Caco-2 (cell line): ENCODE results near the gene BPIFA3. TPM values are rescaled to one million over a fixed set of nuclear protein-coding genes. Genes with fewer than 3 reads are reported as not detected.

Experiments used
- BruUV-seq: library from RNA; stranded (reverse); fragments of 400-500 nt; replicated peaks from 2 replicates; lab custom pipeline; 2021; lab: Mats Ljungman, UMichigan
- CTCF ChIA-PET: fragments of 300-600 bp; sonication (Branson Sonifier 250); formaldehyde crosslinking; loops from one replicate; lab custom pipeline; 2022; ENCODE audit warnings: antibody characterized with exemption; lab: Charles Lee
- POLR2A ChIA-PET: fragments of 300-600 bp; sonication (Branson Sonifier 250); formaldehyde crosslinking; loops from one replicate; lab custom pipeline; 2022; ENCODE audit warnings: antibody characterized with exemption; lab: Charles Lee
- DNase-seq, 2 experiments: peaks; one replicate each; pipeline versions ENCODE4 v3.0.0 to v3.0.0-alpha.2; 2020 to 2022
- H3K27me3 ChIP-seq: replicated peaks from 2 replicates; pipeline ENCODE4 v1.6.0; 2011; ENCODE audit warnings: low read length; ENCODE audit not compliant: control insufficient read depth, insufficient read depth
- H3K36me3 ChIP-seq: 2 replicates; pipeline ENCODE4 v1.5.1; 2011; ENCODE audit warnings: low read length; ENCODE audit not compliant: control insufficient read depth, insufficient read depth
- H3K4me1 ChIP-seq: fragments of 250-450 bp; sonication (Bioruptor Pico); 2 replicates; pipeline ENCODE4 v1.5.1; 2020; ENCODE audit warnings: mild to moderate bottlenecking
- H3K4me3 ChIP-seq: 2 replicates; pipeline ENCODE4 v1.5.1; 2011; ENCODE audit warnings: low read depth, mild to moderate bottlenecking, control low read depth, low read length
- H3K9me3 ChIP-seq: fragments of 250-450 bp; sonication (Bioruptor Pico); 2 replicates; pipeline ENCODE4 v1.5.1; 2020; ENCODE audit warnings: mild to moderate bottlenecking, moderate library complexity
- H3K27ac Mint-ChIP-seq: one replicate; pipeline ENCODE4 v1.8.0; 2022; ENCODE audit warnings: mixed read lengths; ENCODE audit not compliant: unreplicated experiment
- H3K27me3 Mint-ChIP-seq: one replicate; pipeline ENCODE4 v1.8.0; 2022; ENCODE audit warnings: mixed read lengths; ENCODE audit not compliant: insufficient read depth, unreplicated experiment
- H3K36me3 Mint-ChIP-seq: one replicate; pipeline ENCODE4 v1.8.0; 2022; ENCODE audit warnings: mild to moderate bottlenecking, mixed read lengths; ENCODE audit not compliant: insufficient read depth, unreplicated experiment
- H3K4me1 Mint-ChIP-seq: one replicate; pipeline ENCODE4 v1.8.0; 2022; ENCODE audit warnings: low read depth, mixed read lengths; ENCODE audit not compliant: unreplicated experiment
- H3K4me3 Mint-ChIP-seq: one replicate; pipeline ENCODE4 v1.8.0; 2022; ENCODE audit warnings: mild to moderate bottlenecking, moderate library complexity, mixed read lengths; ENCODE audit not compliant: unreplicated experiment
- H3K9me3 Mint-ChIP-seq: one replicate; pipeline ENCODE4 v1.8.0; 2022; ENCODE audit warnings: mixed read lengths; ENCODE audit not compliant: unreplicated experiment
- intact Hi-C: fragments of 100-400 bp; cut with micrococcal nuclease; formaldehyde crosslinking; loops from one replicate; pipeline ENCODE4 v1.10.0; 2022; ENCODE audit not compliant: unreplicated experiment
- total RNA-seq: library from RNA; stranded (reverse); gene quantifications from 2 replicates; pipeline ENCODE4 v1.2.3, GENCODE V29; 2022
- TF ChIP-seq, protein P1 (sequence below), 2 experiments: fragments of 200-600 bp in 1 of 2; IDR thresholded peaks; 1 replicate in 1 of 2; 2 replicates in 1 of 2; pipeline versions ENCODE4 v1.5.1 to v1.8.0; 2011 to 2022; ENCODE audit warnings: antibody characterized with exemption in 1 of 2, control low read depth in 1 of 2, inconsistent platforms in 1 of 2, low read depth in 1 of 2, low read length in 1 of 2, mild to moderate bottlenecking in 1 of 2, moderate library complexity in 1 of 2; ENCODE audit not compliant: insufficient read depth in 1 of 2, severe bottlenecking in 1 of 2, unreplicated experiment in 1 of 2

Gene BPIFA3
- total RNA-seq, 1 experiment from 2014 or later, result not detected

DNA sequence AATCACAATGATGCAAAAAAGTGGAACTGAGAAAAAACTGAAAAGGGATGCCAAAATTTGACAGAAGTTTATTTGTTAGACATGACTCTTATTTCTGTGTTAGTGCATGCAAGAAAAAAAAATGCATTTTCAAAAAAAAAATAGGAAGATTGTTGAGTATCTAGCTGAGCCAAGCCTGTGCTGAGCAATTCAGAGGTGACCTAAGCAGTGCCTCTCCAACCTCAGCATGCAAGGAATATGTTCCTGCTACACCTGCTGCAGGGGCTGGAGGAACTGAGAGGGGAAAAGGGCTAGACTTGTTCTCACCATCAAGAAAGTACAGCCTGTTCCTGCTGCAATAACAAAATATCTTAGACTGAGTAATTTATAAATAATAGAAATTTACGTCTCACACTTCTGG lies 25.2 kb upstream of the BPIFA3 start:
- H3K4me1 Mint-ChIP-seq, result no peaks in the 10 kb centered on the region
- peaks cover 5% of the 10 kb centered on the region for H3K27me3 Mint-ChIP-seq
- H3K4me3 Mint-ChIP-seq, result no peak overlapping the region
- TF ChIP-seq, protein P1, sequence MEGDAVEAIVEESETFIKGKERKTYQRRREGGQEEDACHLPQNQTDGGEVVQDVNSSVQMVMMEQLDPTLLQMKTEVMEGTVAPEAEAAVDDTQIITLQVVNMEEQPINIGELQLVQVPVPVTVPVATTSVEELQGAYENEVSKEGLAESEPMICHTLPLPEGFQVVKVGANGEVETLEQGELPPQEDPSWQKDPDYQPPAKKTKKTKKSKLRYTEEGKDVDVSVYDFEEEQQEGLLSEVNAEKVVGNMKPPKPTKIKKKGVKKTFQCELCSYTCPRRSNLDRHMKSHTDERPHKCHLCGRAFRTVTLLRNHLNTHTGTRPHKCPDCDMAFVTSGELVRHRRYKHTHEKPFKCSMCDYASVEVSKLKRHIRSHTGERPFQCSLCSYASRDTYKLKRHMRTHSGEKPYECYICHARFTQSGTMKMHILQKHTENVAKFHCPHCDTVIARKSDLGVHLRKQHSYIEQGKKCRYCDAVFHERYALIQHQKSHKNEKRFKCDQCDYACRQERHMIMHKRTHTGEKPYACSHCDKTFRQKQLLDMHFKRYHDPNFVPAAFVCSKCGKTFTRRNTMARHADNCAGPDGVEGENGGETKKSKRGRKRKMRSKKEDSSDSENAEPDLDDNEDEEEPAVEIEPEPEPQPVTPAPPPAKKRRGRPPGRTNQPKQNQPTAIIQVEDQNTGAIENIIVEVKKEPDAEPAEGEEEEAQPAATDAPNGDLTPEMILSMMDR (IDR thresholded peaks at IDR 0.05; ENCODE audit: insufficient read depth in 1 of 2, low read depth in 1 of 2, low read length in 1 of 2, severe bottlenecking in 1 of 2, unreplicated experiment in 1 of 2), result no peak
- BruUV-seq, result no TSS peak
- H3K27ac Mint-ChIP-seq, result no peak overlapping the region
- intact Hi-C loops, result loop anchor here (1.0 kb wide), 1 partner anchor 14 kb away; no protein-coding TSS in a partner anchor
- ChIA-PET CTCF (interaction anchor here (0.9 to 1.8 kb wide), 3 partner anchors 20 to 96 kb away, joined by 3 to 5 read pairs (median 4); no protein-coding TSS in a partner anchor), POLR2A (no interaction called here)
- Histone ChIP-seq H3K36me3 (no peaks in the 10 kb centered on the region), H3K27me3 (no peaks in the 10 kb centered on the region), H3K4me3 (no peak overlapping the region), H3K4me1 (peaks cover 11% of the 10 kb centered on the region), H3K9me3 (no peaks in the 10 kb centered on the region)
- no peaks in the 10 kb centered on the region for H3K36me3 Mint-ChIP-seq
- no peak for DNase-seq
- no peaks in the 10 kb centered on the region for H3K9me3 Mint-ChIP-seq

DNA sequence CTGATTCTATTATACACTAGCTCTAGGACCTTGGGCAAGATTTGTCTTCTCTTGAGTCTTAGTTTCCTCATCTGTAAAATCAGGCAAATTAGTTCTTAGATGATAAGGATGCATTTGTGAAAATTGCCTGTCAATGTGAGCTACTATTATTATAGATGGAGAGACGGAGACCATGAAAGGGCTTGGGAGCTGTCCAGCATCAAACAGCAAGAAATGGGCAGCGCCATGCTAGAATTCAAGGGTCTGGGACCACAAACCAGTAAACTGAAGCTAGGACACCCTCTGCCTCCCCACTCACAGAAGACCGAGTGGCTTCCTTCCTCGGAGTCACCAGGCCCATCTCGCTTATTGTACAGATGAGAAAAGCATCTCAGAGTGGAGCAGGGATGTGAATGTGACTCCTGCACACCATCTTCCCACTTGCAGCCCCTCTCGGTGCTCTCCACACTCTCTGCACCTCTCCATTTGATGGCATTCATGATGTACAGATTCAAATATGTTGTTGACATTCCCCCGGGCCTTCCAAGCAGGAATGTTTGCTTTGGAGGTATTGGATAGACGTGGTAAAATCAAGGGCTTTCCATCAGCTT lies 24.1 kb upstream of the BPIFA3 start:
- H3K4me1 ChIP-seq, result peaks cover 11% of the 10 kb centered on the region
- H3K9me3 ChIP-seq, result no peaks in the 10 kb centered on the region
- BruUV-seq, result no TSS peak
- POLR2A ChIA-PET, result interaction anchor here (0.6 kb wide), 1 partner anchor 42 kb away, joined by 4 read pairs; no protein-coding TSS in a partner anchor
- Mint-ChIP-seq H3K4me3 (no peak overlapping the region), H3K27me3 (peaks cover 5% of the 10 kb centered on the region), H3K27ac (no peak overlapping the region), H3K9me3 (no peaks in the 10 kb centered on the region), H3K4me1 (no peaks in the 10 kb centered on the region), H3K36me3 (no peaks in the 10 kb centered on the region)
- no peak for DNase-seq
- H3K36me3 ChIP-seq, result no peaks in the 10 kb centered on the region
- H3K4me3 ChIP-seq, result no peak overlapping the region
- intact Hi-C loops, result no loop called here
- CTCF ChIA-PET, result interaction anchor here (0.9 to 1.8 kb wide), 4 partner anchors 19 to 97 kb away, joined by 3 to 5 read pairs (median 4); no protein-coding TSS in a partner anchor
- TF ChIP-seq, protein P1 (IDR thresholded peaks at IDR 0.05; ENCODE audit: insufficient read depth in 1 of 2, low read depth in 1 of 2, low read length in 1 of 2, severe bottlenecking in 1 of 2, unreplicated experiment in 1 of 2), result no peak
- H3K27me3 ChIP-seq, result no peaks in the 10 kb centered on the region

GRCh38 chr20:33199026-33199425 lies 18.1 kb upstream of the BPIFA3 start:
- no peaks in the 10 kb centered on the region for H3K4me1 ChIP-seq
- no peak overlapping the region for H3K4me3 ChIP-seq
- H3K4me3 Mint-ChIP-seq, result no peak overlapping the region
- H3K27ac Mint-ChIP-seq, result no peak overlapping the region
- ChIA-PET POLR2A (interaction anchor here (0.6 kb wide), 1 partner anchor 20 kb away, joined by 5 read pairs; no protein-coding TSS in a partner anchor), CTCF (interaction anchor here (1.2 kb wide), 1 partner anchor 253 kb away, joined by 3 read pairs; no protein-coding TSS in a partner anchor)
- no peaks in the 10 kb centered on the region for H3K36me3 ChIP-seq
- H3K27me3 ChIP-seq, result peaks cover 2% of the 10 kb centered on the region
- no peak for DNase-seq
- H3K9me3 ChIP-seq, result no peaks in the 10 kb centered on the region
- TF ChIP-seq, protein P1 (IDR thresholded peaks at IDR 0.05; ENCODE audit: insufficient read depth in 1 of 2, low read depth in 1 of 2, low read length in 1 of 2, severe bottlenecking in 1 of 2, unreplicated experiment in 1 of 2), result no peak
- intact Hi-C loops, result no loop called here
- H3K9me3 Mint-ChIP-seq, result no peaks in the 10 kb centered on the region
- BruUV-seq, result no TSS peak
- no peaks in the 10 kb centered on the region for H3K36me3 Mint-ChIP-seq
- peaks cover 24% of the 10 kb centered on the region for H3K27me3 Mint-ChIP-seq
- no peaks in the 10 kb centered on the region for H3K4me1 Mint-ChIP-seq
